Large intestine (tissue), 3 donors: ENCODE data around the gene TOB2. TPM values are rescaled to one million over a fixed set of nuclear protein-coding genes. Genes with fewer than 3 reads are reported as not detected.
"Not testable (repeated sequence)": the region's sequence is repeated elsewhere in the genome, so short reads cannot be mapped to it uniquely, and the experiment has no call there.

Experiments used
- DNase-seq, 2 donors: peaks; one replicate each; pipeline versions ENCODE4 v3.0.0 to v3.0.0-alpha.2; 2013
- H3K27ac ChIP-seq: one replicate; pipeline ENCODE4 v1.5.1; 2013; ENCODE audit warnings: low read length
- H3K27me3 ChIP-seq: 2 replicates; pipeline ENCODE4 v1.6.1; 2013; ENCODE audit warnings: low read length; ENCODE audit not compliant: control insufficient read depth, insufficient read depth
- H3K36me3 ChIP-seq: 2 replicates; pipeline ENCODE4 v1.6.1; 2013; ENCODE audit warnings: low read length; ENCODE audit not compliant: control insufficient read depth, insufficient read depth
- H3K4me1 ChIP-seq: one replicate; pipeline ENCODE4 v1.6.1; 2013; ENCODE audit warnings: low read length; ENCODE audit not compliant: control insufficient read depth, insufficient read depth
- H3K4me3 ChIP-seq: one replicate; pipeline ENCODE4 v1.5.1; 2013; ENCODE audit warnings: low read length
- H3K9me3 ChIP-seq: one replicate; pipeline ENCODE4 v1.6.1; 2013; ENCODE audit warnings: mild to moderate bottlenecking, low read depth, low read length, moderate library complexity; ENCODE audit not compliant: control insufficient read depth
- WGBS: methylation state at CpG from one replicate; pipeline ENCODE4 v1.1.5; 2013; ENCODE audit warnings: low lambda C conversion rate; ENCODE audit not compliant: insufficient coverage; 5-methylcytosine and 5-hydroxymethylcytosine counted together
- polyA plus RNA-seq: library from polyadenylated mRNA; unstranded; fragments of 120-200 nt; gene quantifications from one replicate; pipeline ENCODE4 v1.2.1, GENCODE V29; 2013

TOB2 gene
- polyA plus RNA-seq, 1 donor = 63.2 TPM

GRCh38 chr22:41468381-41469217 lies 22.0 kb upstream of the TOB2 start, which contains the start of the genes ACO2 and PHF5A:
Gene ACO2 (plus strand): TSS chr22:41469117. CDS start chr22:41469147, 30 bp downstream.
Gene PHF5A (minus strand): TSS chr22:41468692. CDS start chr22:41468653, 39 bp downstream.
- no peaks in the 10 kb centered on the region for H3K27me3 ChIP-seq
- H3K4me3 ChIP-seq = peak within 1 kb of the TSS; percentile 94
- peak; percentile 98 to 100 for DNase-seq
- peaks cover 30% of the 10 kb centered on the region for H3K4me1 ChIP-seq
- no CpG with 5 or more reads among the region's 51 CpGs for whole genome bisulfite sequencing
- H3K9me3 ChIP-seq = peaks cover 2% of the 10 kb centered on the region
- H3K27ac ChIP-seq = peak within 1 kb of the TSS; percentile 96
- peaks cover 43% of the 10 kb centered on the region for H3K36me3 ChIP-seq

DNA sequence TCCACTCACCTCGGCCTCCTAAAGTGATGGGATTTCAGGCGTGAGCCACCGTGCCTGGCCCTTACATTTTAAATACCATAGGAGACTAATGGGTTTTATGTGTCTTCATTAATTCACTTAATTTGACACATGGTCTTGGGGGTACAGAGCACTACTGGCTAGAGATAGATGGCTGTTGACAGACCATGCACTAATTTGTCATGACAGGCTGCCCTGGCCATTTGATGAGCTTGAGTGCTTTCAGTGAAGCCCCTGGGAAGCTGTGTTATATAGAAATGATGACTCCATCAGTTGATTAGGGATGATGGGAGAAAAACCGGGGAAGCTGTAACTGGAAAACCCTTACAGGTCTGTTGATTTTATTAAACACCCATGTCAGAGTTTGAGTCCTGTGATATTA lies 15.3 kb upstream of the TOB2 start:
- 100% methylated on average over 1 of the region's 4 CpGs for WGBS
- no peaks in the 10 kb centered on the region for H3K4me1 ChIP-seq
- DNase-seq = no peak
- H3K27ac ChIP-seq = peak overlapping the region; percentile 68
- H3K36me3 ChIP-seq = peaks cover 74% of the 10 kb centered on the region
- H3K27me3 ChIP-seq = no peaks in the 10 kb centered on the region
- no peaks in the 10 kb centered on the region for H3K9me3 ChIP-seq
- no peak overlapping the region for H3K4me3 ChIP-seq

DNA sequence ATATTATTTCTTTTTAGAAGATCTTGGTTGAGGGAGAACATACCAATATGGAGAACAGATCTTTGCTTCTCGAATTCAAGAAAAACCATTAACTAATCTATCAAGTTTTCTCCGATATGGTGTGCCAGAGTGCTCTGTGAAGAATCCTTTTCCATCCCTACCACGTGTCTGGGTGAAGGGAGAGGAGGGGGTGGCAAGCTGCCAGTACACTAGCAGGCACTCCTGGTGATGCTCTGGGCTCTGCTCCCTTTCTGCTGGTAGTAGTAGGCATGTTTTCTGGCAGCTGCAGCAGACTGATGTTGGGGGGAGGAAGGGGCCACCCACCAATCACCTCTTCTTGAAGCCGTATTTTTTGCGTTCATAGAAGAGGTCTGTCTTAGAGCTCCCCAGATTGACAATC lies 13.5 kb upstream of the TOB2 start:
- not testable (repeated sequence) for H3K4me1 ChIP-seq, H3K27ac ChIP-seq, H3K9me3 ChIP-seq, H3K4me3 ChIP-seq, H3K27me3 ChIP-seq, DNase-seq
- peaks cover 61% of the 10 kb centered on the region for H3K36me3 ChIP-seq
- WGBS = 93% methylated on average over 3 of the region's 5 CpGs

- no peak for DNase-seq
- Histone ChIP-seq H3K36me3 (peaks cover 55% of the 10 kb centered on the region), H3K27ac (no peak overlapping the region), H3K4me3 (no peak overlapping the region), H3K27me3 (no peaks in the 10 kb centered on the region), H3K4me1 (no peaks in the 10 kb centered on the region), H3K9me3 (no peaks in the 10 kb centered on the region)
- WGBS = no CpG with 5 or more reads among the region's 1 CpG
These were observed 12.8 kb upstream of the TOB2 start for GRCh38 chr22:41459431-41459830.

- WGBS = no CpG with 5 or more reads among the region's 7 CpGs
- H3K36me3 ChIP-seq = peaks cover 47% of the 10 kb centered on the region
- DNase-seq = no peak
- no peaks in the 10 kb centered on the region for H3K9me3 ChIP-seq
- H3K4me1 ChIP-seq = no peaks in the 10 kb centered on the region
- H3K27me3 ChIP-seq = no peaks in the 10 kb centered on the region
- no peak overlapping the region for H3K27ac ChIP-seq
- no peak overlapping the region for H3K4me3 ChIP-seq
These were observed 11.6 kb upstream of the TOB2 start for GRCh38 chr22:41458161-41458728.

GRCh38 chr22:41448189-41448808 lies 1.7 kb upstream of the TOB2 start:
- peak overlapping the region; percentile 75 for H3K4me3 ChIP-seq
- DNase-seq = peak; percentile 99 to 100
- peaks cover 5% of the 10 kb centered on the region for H3K4me1 ChIP-seq
- WGBS = 0% methylated on average over 2 of the region's 28 CpGs
- H3K36me3 ChIP-seq = peaks cover under 1% of the 10 kb centered on the region
- peak overlapping the region; percentile 97 for H3K27ac ChIP-seq
- H3K9me3 ChIP-seq = no peaks in the 10 kb centered on the region
- no peaks in the 10 kb centered on the region for H3K27me3 ChIP-seq

GRCh38 chr22:41447435-41448188 lies 1.0 kb upstream of the TOB2 start:
- peak; percentile 58 to 78 for DNase-seq
- 0% methylated on average over 1 of the region's 63 CpGs for WGBS
- Histone ChIP-seq H3K9me3 (no peaks in the 10 kb centered on the region), H3K4me3 (peak overlapping the region; percentile 75), H3K27me3 (no peaks in the 10 kb centered on the region), H3K4me1 (peaks cover 5% of the 10 kb centered on the region), H3K36me3 (peaks cover 7% of the 10 kb centered on the region), H3K27ac (peak overlapping the region; percentile 97)

GRCh38 chr22:41446057-41446501 lies 522 bp downstream of the TOB2 start:
- H3K27ac ChIP-seq = peak overlapping the region; percentile 97
- H3K9me3 ChIP-seq = no peaks in the 10 kb centered on the region
- peaks cover 13% of the 10 kb centered on the region for H3K36me3 ChIP-seq
- peak overlapping the region; percentile 75 for H3K4me3 ChIP-seq
- DNase-seq = no peak
- H3K27me3 ChIP-seq = no peaks in the 10 kb centered on the region
- WGBS = no CpG with 5 or more reads among the region's 34 CpGs
- peaks cover 5% of the 10 kb centered on the region for H3K4me1 ChIP-seq

DNA sequence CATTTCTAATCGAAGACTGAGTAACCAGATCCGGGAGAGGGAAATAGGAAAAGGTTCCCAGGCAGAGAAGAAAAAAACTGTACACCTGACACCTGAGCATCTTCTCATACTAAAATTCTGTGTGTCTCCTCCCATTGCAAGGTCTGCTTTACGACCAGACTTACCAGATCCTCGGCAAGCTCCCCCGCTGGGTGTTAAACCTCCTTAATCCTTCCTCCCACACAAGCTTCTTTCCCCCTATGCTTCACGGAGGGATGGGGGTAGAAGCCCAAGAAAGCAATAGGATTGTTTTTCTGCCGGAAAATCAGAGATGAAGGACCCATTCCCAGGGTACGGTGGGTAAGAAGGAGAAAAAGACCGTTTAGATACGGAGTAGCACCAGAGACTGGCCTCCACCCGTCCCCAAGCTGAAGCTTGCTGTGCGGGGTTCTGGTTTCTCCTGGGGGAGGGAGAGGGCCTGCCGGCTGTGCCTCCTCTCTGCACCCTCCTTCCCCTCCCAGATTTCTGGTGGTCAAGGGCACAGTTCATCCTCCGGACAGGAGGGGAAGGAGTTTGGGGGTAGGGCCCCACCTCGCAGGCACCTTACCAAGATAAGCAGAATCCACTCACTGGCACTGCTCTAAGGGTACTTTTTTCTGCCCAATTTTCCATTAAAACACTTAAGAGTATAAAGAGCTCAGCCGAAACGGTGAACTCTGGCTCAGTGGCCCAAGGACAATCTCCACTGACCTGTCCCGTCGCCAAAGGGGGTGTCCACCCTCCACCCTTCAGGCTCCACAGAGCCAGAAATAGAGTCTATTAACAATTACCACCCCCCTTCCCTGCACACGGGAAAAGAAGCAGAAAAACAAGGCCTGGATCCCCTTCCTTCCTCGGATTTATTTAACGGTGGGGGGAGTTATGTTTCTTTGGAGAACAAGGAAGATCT lies 1.2 kb downstream of the TOB2 start:
- Histone ChIP-seq H3K27ac (peak overlapping the region; percentile 97), H3K27me3 (no peaks in the 10 kb centered on the region), H3K4me3 (peak overlapping the region; percentile 75), H3K36me3 (peaks cover 19% of the 10 kb centered on the region), H3K4me1 (peaks cover 5% of the 10 kb centered on the region), H3K9me3 (no peaks in the 10 kb centered on the region)
- WGBS = no CpG with 5 or more reads among the region's 22 CpGs
- peak; percentile 21 to 46 for DNase-seq
